Measurements from ENCODE around the gene KDM2A.
"Not testable (repeated sequence)": the region's sequence is repeated elsewhere in the genome, so short reads cannot be mapped to it uniquely, and the experiment has no call there.

Gene KDM2A

GRCh38 chr11:67118181-67118766, 789 bp upstream of the KDM2A start:
- peak; percentile 23 for DNase-seq

GRCh38 chr11:67119585-67120391, 725 bp downstream of the KDM2A start:
- DNase-seq, result no peak

- DNase-seq, result no peak
Measured at GRCh38 chr11:67120456-67120855, 1.4 kb downstream of the KDM2A start.

- peak; percentile 18 for DNase-seq
Measured at GRCh38 chr11:67120881-67121710, 2.0 kb downstream of the KDM2A start.

- DNase-seq, result not testable (repeated sequence)
Measured at GRCh38 chr11:67123801-67124200, 4.7 kb downstream of the KDM2A start.

GRCh38 chr11:67126243-67126642, 7.2 kb downstream of the KDM2A start:
- not testable (repeated sequence) for DNase-seq

- no peak for DNase-seq
Measured at GRCh38 chr11:67126986-67127385, 7.9 kb downstream of the KDM2A start.

- not testable (repeated sequence) for DNase-seq
Measured at GRCh38 chr11:67130861-67131260, 11.8 kb downstream of the KDM2A start.

- DNase-seq, result no peak
Measured at GRCh38 chr11:67136156-67136555, 17.1 kb downstream of the KDM2A start.

- DNase-seq, result no peak
Measured at GRCh38 chr11:67138922-67139321, 19.9 kb downstream of the KDM2A start.

GRCh38 chr11:67146516-67147226, 27.6 kb downstream of the KDM2A start:
- no peak for DNase-seq

- DNase-seq, result no peak
Measured at GRCh38 chr11:67153971-67154370, 34.9 kb downstream of the KDM2A start.

GRCh38 chr11:67154726-67155125, 35.7 kb downstream of the KDM2A start:
- no peak for DNase-seq

GRCh38 chr11:67157691-67158090, 38.6 kb downstream of the KDM2A start:
- no peak for DNase-seq

GRCh38 chr11:67158221-67158620, 39.2 kb downstream of the KDM2A start:
- DNase-seq, result peak; percentile 43

- no peak for DNase-seq
Measured at GRCh38 chr11:67160045-67160444, 41.0 kb downstream of the KDM2A start.

GRCh38 chr11:67160872-67161783, 42.1 kb downstream of the KDM2A start:
- DNase-seq, result peak; percentile 41

GRCh38 chr11:67163006-67163405, 43.9 kb downstream of the KDM2A start:
- no peak for DNase-seq

GRCh38 chr11:67165623-67166022, 46.6 kb downstream of the KDM2A start:
- DNase-seq, result no peak

- peak; percentile 13 for DNase-seq
Measured at GRCh38 chr11:67167091-67167490, 48.0 kb downstream of the KDM2A start.

GRCh38 chr11:67167719-67168118, 48.7 kb downstream of the KDM2A start:
- peak; percentile 9 for DNase-seq

- not testable (repeated sequence) for DNase-seq
Measured at GRCh38 chr11:67168911-67169310, 49.8 kb downstream of the KDM2A start.

Measured in fibroblast of upper back skin (primary cell).